ENCODE results near the gene NCOA6. TPM values are rescaled to one million over a fixed set of nuclear protein-coding genes. Genes with fewer than 3 reads are reported as not detected.

Gene NCOA6
- total RNA-seq, 1 donor from 2014 or later: 21.1 TPM

DNA sequence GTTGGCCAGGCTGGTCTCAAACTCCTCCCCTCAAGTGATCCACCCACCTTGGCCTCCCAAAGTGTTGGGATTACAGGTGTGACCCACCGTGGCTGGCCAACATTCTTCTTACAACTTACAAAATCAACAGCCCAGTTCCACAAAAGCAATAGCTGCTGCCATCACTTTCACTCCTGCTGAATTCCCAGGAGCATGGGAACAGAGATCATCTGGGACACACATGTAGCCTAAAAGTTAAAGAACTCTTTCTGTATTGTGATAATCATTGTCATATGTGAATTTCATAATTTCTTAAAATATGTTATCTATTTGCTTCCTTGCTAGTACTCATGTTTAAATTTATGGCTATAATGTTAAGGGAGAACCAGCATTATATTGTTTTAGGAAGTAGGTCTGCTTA, 51.7 kb downstream of the NCOA6 start:
- H2AFZ ChIP-seq (ENCODE audit: low read depth, low read length): no peak overlapping the region
- H4K20me1 ChIP-seq (ENCODE audit: insufficient read depth, low read length): peaks cover 4% of the 10 kb centered on the region
- Mint-ChIP-seq H3K36me3 (ENCODE audit: low read depth, unreplicated experiment) (peaks cover 10% of the 10 kb centered on the region), H3K27ac (ENCODE audit: unreplicated experiment) (no peak overlapping the region), H3K9me3 (ENCODE audit: unreplicated experiment) (no peaks in the 10 kb centered on the region), H3K27me3 (ENCODE audit: low read depth, unreplicated experiment) (no peaks in the 10 kb centered on the region), H3K4me3 (ENCODE audit: unreplicated experiment) (no peak overlapping the region), H3K4me1 (ENCODE audit: low read depth, unreplicated experiment) (peaks cover 8% of the 10 kb centered on the region)
- no peak overlapping the region for H3K9ac ChIP-seq (ENCODE audit: low read length)
- H3K79me2 ChIP-seq (ENCODE audit: insufficient read depth, low read length): no peaks in the 10 kb centered on the region
- H3K9me3 ChIP-seq (ENCODE audit: insufficient read depth, low read depth, low read length): no peaks in the 10 kb centered on the region
- no peak for TF ChIP-seq EZH2 (IDR thresholded peaks at IDR 0.05; ENCODE audit: insufficient read depth, low read length)
- TF ChIP-seq, protein P1, sequence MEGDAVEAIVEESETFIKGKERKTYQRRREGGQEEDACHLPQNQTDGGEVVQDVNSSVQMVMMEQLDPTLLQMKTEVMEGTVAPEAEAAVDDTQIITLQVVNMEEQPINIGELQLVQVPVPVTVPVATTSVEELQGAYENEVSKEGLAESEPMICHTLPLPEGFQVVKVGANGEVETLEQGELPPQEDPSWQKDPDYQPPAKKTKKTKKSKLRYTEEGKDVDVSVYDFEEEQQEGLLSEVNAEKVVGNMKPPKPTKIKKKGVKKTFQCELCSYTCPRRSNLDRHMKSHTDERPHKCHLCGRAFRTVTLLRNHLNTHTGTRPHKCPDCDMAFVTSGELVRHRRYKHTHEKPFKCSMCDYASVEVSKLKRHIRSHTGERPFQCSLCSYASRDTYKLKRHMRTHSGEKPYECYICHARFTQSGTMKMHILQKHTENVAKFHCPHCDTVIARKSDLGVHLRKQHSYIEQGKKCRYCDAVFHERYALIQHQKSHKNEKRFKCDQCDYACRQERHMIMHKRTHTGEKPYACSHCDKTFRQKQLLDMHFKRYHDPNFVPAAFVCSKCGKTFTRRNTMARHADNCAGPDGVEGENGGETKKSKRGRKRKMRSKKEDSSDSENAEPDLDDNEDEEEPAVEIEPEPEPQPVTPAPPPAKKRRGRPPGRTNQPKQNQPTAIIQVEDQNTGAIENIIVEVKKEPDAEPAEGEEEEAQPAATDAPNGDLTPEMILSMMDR (IDR thresholded peaks at IDR 0.05; ENCODE audit: insufficient read depth, low read depth, low read length): no peak
- no peaks in the 10 kb centered on the region for H3K4me1 ChIP-seq (ENCODE audit: insufficient read depth, low read length)
- FAIRE-seq (no peak), DNase-seq (ENCODE audit: low read depth) (no peak)
- H3K36me3 ChIP-seq (ENCODE audit: insufficient read depth, low read length): peaks cover 25% of the 10 kb centered on the region
- H3K4me3 ChIP-seq (ENCODE audit: insufficient read depth, low read depth, low read length): no peak overlapping the region
- no peaks in the 10 kb centered on the region for H3K27me3 ChIP-seq (ENCODE audit: insufficient read depth, low read length)
- no peak overlapping the region for H3K4me2 ChIP-seq (ENCODE audit: low read length)
- no peak overlapping the region for H3K27ac ChIP-seq (ENCODE audit: low read depth, low read length)

DNA sequence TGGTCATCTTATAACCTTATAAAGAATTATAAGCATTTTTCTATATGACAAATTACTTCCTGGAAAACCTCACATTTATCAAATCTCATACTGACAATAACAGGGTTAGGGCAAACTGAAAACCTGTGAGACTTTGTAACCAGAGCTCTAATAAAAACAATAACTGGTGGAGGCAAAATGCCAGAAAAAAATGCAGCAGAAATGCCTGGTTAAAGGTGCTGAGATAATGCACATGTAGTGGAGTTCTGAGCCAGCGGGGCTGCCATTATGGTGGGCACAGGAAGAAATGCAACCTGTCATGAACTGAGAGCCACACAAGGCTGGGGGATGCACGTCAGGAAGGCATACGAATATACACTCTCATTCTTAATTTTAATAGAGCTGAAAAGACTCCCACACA, 53.0 kb downstream of the NCOA6 start:
- Histone ChIP-seq H3K9me3 (ENCODE audit: insufficient read depth, low read depth, low read length) (no peaks in the 10 kb centered on the region), H2AFZ (ENCODE audit: low read depth, low read length) (no peak overlapping the region), H3K27ac (ENCODE audit: low read depth, low read length) (no peak overlapping the region), H3K4me3 (ENCODE audit: insufficient read depth, low read depth, low read length) (no peak overlapping the region), H3K27me3 (ENCODE audit: insufficient read depth, low read length) (no peaks in the 10 kb centered on the region), H3K79me2 (ENCODE audit: insufficient read depth, low read length) (no peaks in the 10 kb centered on the region), H3K36me3 (ENCODE audit: insufficient read depth, low read length) (peaks cover 27% of the 10 kb centered on the region), H3K9ac (ENCODE audit: low read length) (no peak overlapping the region), H4K20me1 (ENCODE audit: insufficient read depth, low read length) (peaks cover 4% of the 10 kb centered on the region), H3K4me1 (ENCODE audit: insufficient read depth, low read length) (peaks cover 11% of the 10 kb centered on the region), H3K4me2 (ENCODE audit: low read length) (no peak overlapping the region)
- TF ChIP-seq, protein P1 (IDR thresholded peaks at IDR 0.05; ENCODE audit: insufficient read depth, low read depth, low read length): no peak
- TF ChIP-seq EZH2 (IDR thresholded peaks at IDR 0.05; ENCODE audit: insufficient read depth, low read length): no peak
- FAIRE-seq (no peak), DNase-seq (ENCODE audit: low read depth) (no peak)
- no peaks in the 10 kb centered on the region for H3K27me3 Mint-ChIP-seq (ENCODE audit: low read depth, unreplicated experiment)
- H3K4me3 Mint-ChIP-seq (ENCODE audit: unreplicated experiment): no peak overlapping the region
- peaks cover 19% of the 10 kb centered on the region for H3K4me1 Mint-ChIP-seq (ENCODE audit: low read depth, unreplicated experiment)
- no peak overlapping the region for H3K27ac Mint-ChIP-seq (ENCODE audit: unreplicated experiment)
- H3K9me3 Mint-ChIP-seq (ENCODE audit: unreplicated experiment): no peaks in the 10 kb centered on the region
- peaks cover 10% of the 10 kb centered on the region for H3K36me3 Mint-ChIP-seq (ENCODE audit: low read depth, unreplicated experiment)

DNA sequence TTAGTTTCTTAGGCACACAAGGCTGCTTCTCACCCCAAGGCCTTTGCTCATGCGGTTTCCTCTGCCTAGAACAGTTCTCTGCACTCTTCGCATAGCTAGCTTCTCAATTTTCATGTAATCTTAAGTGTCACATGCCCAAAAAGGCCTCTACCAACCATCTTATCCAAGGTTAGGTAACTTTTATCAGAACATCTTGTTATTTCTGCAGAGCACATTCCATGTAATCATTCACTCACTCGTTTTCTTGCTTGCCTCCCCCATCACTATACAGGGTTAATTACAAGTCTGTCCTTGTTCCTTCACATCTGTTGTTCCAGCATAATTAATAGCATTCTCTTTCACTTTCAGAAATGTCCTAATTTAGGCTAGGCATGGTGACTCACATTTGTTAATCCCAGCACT, 53.8 kb downstream of the NCOA6 start:
- Mint-ChIP-seq H3K36me3 (ENCODE audit: low read depth, unreplicated experiment) (peaks cover 10% of the 10 kb centered on the region), H3K9me3 (ENCODE audit: unreplicated experiment) (no peaks in the 10 kb centered on the region), H3K27ac (ENCODE audit: unreplicated experiment) (peak overlapping the region; percentile 42), H3K4me1 (ENCODE audit: low read depth, unreplicated experiment) (peaks cover 19% of the 10 kb centered on the region), H3K27me3 (ENCODE audit: low read depth, unreplicated experiment) (no peaks in the 10 kb centered on the region), H3K4me3 (ENCODE audit: unreplicated experiment) (no peak overlapping the region)
- Histone ChIP-seq H2AFZ (ENCODE audit: low read depth, low read length) (no peak overlapping the region), H4K20me1 (ENCODE audit: insufficient read depth, low read length) (peaks cover 4% of the 10 kb centered on the region), H3K27me3 (ENCODE audit: insufficient read depth, low read length) (no peaks in the 10 kb centered on the region), H3K9me3 (ENCODE audit: insufficient read depth, low read depth, low read length) (no peaks in the 10 kb centered on the region), H3K4me2 (ENCODE audit: low read length) (no peak overlapping the region), H3K79me2 (ENCODE audit: insufficient read depth, low read length) (no peaks in the 10 kb centered on the region), H3K27ac (ENCODE audit: low read depth, low read length) (no peak overlapping the region), H3K4me1 (ENCODE audit: insufficient read depth, low read length) (peaks cover 11% of the 10 kb centered on the region), H3K4me3 (ENCODE audit: insufficient read depth, low read depth, low read length) (no peak overlapping the region), H3K36me3 (ENCODE audit: insufficient read depth, low read length) (peaks cover 32% of the 10 kb centered on the region), H3K9ac (ENCODE audit: low read length) (no peak overlapping the region)
- FAIRE-seq: no peak
- DNase-seq (ENCODE audit: low read depth): peak; percentile 11
- no peak for TF ChIP-seq EZH2 (IDR thresholded peaks at IDR 0.05; ENCODE audit: insufficient read depth, low read length)
- TF ChIP-seq, protein P1 (IDR thresholded peaks at IDR 0.05; ENCODE audit: insufficient read depth, low read depth, low read length): no peak
